OCI-LY7 (cell line): ENCODE measurements around the gene PTDSS2. TPM values are rescaled to one million over a fixed set of nuclear protein-coding genes. Genes with fewer than 3 reads are reported as not detected.

ENCODE experiments used
- BruUV-seq: library from RNA; stranded (reverse); fragments of 400-500 nt; replicated peaks from 2 replicates; lab custom pipeline; 2021; lab: Mats Ljungman, UMichigan
- CTCF ChIA-PET: fragments of 300-600 bp; sonication (Branson Sonifier 250); formaldehyde crosslinking; loops from one replicate; lab custom pipeline; 2022; ENCODE audit warnings: antibody characterized with exemption; ENCODE audit not compliant: unreplicated experiment; lab: Charles Lee
- POLR2A ChIA-PET: fragments of 300-600 bp; sonication (Branson Sonifier 250); formaldehyde crosslinking; loops from one replicate; lab custom pipeline; 2022; ENCODE audit warnings: antibody characterized with exemption; lab: Charles Lee
- DNase-seq: peaks from one replicate; pipeline ENCODE4 v3.0.0-alpha.2; 2015; ENCODE audit warnings: low spot score
- H2AFZ ChIP-seq: fragments of 200-600 bp; sonication (generic), shearing (Covaris generic); 2 replicates; pipeline ENCODE4 v1.6.1; 2014; ENCODE audit warnings: mild to moderate bottlenecking, antibody characterized with exemption, low read length, moderate library complexity
- H3K27ac ChIP-seq: fragments of 200-600 bp; sonication (generic); 2 replicates; pipeline ENCODE4 v1.5.1; 2014; ENCODE audit warnings: mixed run types, low read depth, mild to moderate bottlenecking, moderate library complexity, low read length, inconsistent platforms; ENCODE audit not compliant: poor library complexity, severe bottlenecking
- H3K36me3 ChIP-seq: fragments of 200-600 bp; sonication (generic); 2 replicates; pipeline ENCODE4 v1.6.1; 2014; ENCODE audit warnings: mild to moderate bottlenecking, antibody characterized with exemption, low read length, moderate library complexity, mixed read lengths; ENCODE audit not compliant: insufficient read depth
- H3K4me1 ChIP-seq: fragments of 200-600 bp; sonication (generic); 2 replicates; pipeline ENCODE4 v1.5.1; 2014; ENCODE audit warnings: mild to moderate bottlenecking, low read length; ENCODE audit not compliant: insufficient read depth, poor library complexity, severe bottlenecking
- H3K4me2 ChIP-seq: fragments of 200-600 bp; sonication (generic); 2 replicates; pipeline ENCODE4 v1.6.1; 2014; ENCODE audit warnings: mild to moderate bottlenecking, low read length
- H3K4me3 ChIP-seq: fragments of 200-600 bp; sonication (generic); 2 replicates; pipeline ENCODE4 v1.5.1; 2014; ENCODE audit warnings: mild to moderate bottlenecking, low read depth, low read length; ENCODE audit not compliant: poor library complexity, severe bottlenecking
- H3K79me2 ChIP-seq: fragments of 200-600 bp; sonication (generic); 2 replicates; pipeline ENCODE4 v1.6.1; 2016; ENCODE audit warnings: low read depth, mild to moderate bottlenecking, low read length, moderate library complexity, mixed read lengths; ENCODE audit not compliant: insufficient read depth
- H3K9me2 ChIP-seq: fragments of 200-600 bp; sonication (generic); 2 replicates; pipeline ENCODE4 v1.6.1; 2016; ENCODE audit warnings: mild to moderate bottlenecking, low read length, mixed read lengths; ENCODE audit not compliant: insufficient read depth
- H3K9me3 ChIP-seq: fragments of 200-600 bp; sonication (generic); 2 replicates; pipeline ENCODE4 v1.6.1; 2014; ENCODE audit warnings: mild to moderate bottlenecking, mixed run types, low read length, mixed read lengths
- H4K20me1 ChIP-seq: fragments of 200-600 bp; sonication (generic); 2 replicates; pipeline ENCODE4 v1.6.1; 2014; ENCODE audit warnings: mild to moderate bottlenecking, antibody characterized with exemption, low read length, moderate library complexity, mixed read lengths; ENCODE audit not compliant: insufficient read depth
- CTCF ChIP-seq: fragments of 200-600 bp; sonication (generic); conservative IDR thresholded peaks from 2 replicates; pipeline ENCODE4 v1.5.1; 2014; ENCODE audit warnings: mild to moderate bottlenecking, antibody characterized with exemption, low read length, moderate library complexity, mixed read lengths
- EZH2phosphoT487 ChIP-seq: fragments of 200-600 bp; sonication (generic); IDR thresholded peaks from 2 replicates; pipeline ENCODE4 v1.6.1; 2018; ENCODE audit warnings: low read depth, borderline replicate concordance, mild to moderate bottlenecking, mixed run types, antibody characterized with exemption, low read length, moderate library complexity, mixed read lengths
- intact Hi-C: fragments of 100-400 bp; cut with micrococcal nuclease; formaldehyde crosslinking; loops from one replicate; pipeline ENCODE4 v1.10.0; 2022; ENCODE audit not compliant: unreplicated experiment
- total RNA-seq, 2 experiments: library from RNA; depleted of rRNA in 1 of 2; stranded (reverse); fragments of >200 nt in 1 of 2; shearing (Covaris generic) in 1 of 2; gene quantifications; 2 replicates each; pipeline ENCODE4 v1.2.3, GENCODE V29; 2014 to 2022

Gene PTDSS2
- total RNA-seq, 2 experiments from 2014 or later = 27.8 to 32.7 TPM

- Histone ChIP-seq H4K20me1 (no peaks in the 10 kb centered on the region), H3K79me2 (no peaks in the 10 kb centered on the region), H3K4me1 (peaks cover 23% of the 10 kb centered on the region), H3K9me3 (no peaks in the 10 kb centered on the region), H3K36me3 (no peaks in the 10 kb centered on the region), H3K4me2 (peak overlapping the region; percentile 39), H2AFZ (peak overlapping the region; percentile 46; the same call in 1 of the 2 replicates), H3K9me2 (no peaks in the 10 kb centered on the region), H3K4me3 (peak overlapping the region; percentile 54), H3K27ac (no peak overlapping the region)
- no TSS peak for BruUV-seq
- CTCF ChIA-PET = interaction anchor here (0.6 kb wide), 1 partner anchor 13 kb away, joined by 3 read pairs; no protein-coding TSS in a partner anchor
- TF ChIP-seq EZH2phosphoT487 (no peak), CTCF (no peak)
- peak; percentile 49 for DNase-seq
- POLR2A ChIA-PET = interaction anchor here (1.2 kb wide), 1 partner anchor 140 kb away, joined by 4 read pairs; no protein-coding TSS in a partner anchor
- intact Hi-C loops = no loop called here
These were observed 35.7 kb upstream of the PTDSS2 start for GRCh38 chr11:414318-414857.

- Histone ChIP-seq H3K36me3 (no peaks in the 10 kb centered on the region), H3K4me2 (peak overlapping the region; percentile 39; the same call in 1 of the 2 replicates), H3K4me1 (peaks cover 23% of the 10 kb centered on the region), H4K20me1 (no peaks in the 10 kb centered on the region), H3K79me2 (no peaks in the 10 kb centered on the region), H3K4me3 (no peak overlapping the region), H3K9me3 (no peaks in the 10 kb centered on the region), H2AFZ (no peak overlapping the region; the same call in 1 of the 2 replicates), H3K9me2 (no peaks in the 10 kb centered on the region), H3K27ac (no peak overlapping the region)
- ChIA-PET CTCF (interaction anchor here (0.6 kb wide), 1 partner anchor 134 kb away, joined by 4 read pairs; no protein-coding TSS in a partner anchor), POLR2A (no interaction called here)
- TF ChIP-seq CTCF (peak; percentile 35), EZH2phosphoT487 (no peak)
- DNase-seq = no peak
- intact Hi-C loops = no loop called here
- BruUV-seq = no TSS peak
These were observed 34.4 kb upstream of the PTDSS2 start for GRCh38 chr11:415640-416041.
